Mucosa of gallbladder (tissue), 1 donor: ENCODE results near the gene IGSF5. TPM values are rescaled to one million over a fixed set of nuclear protein-coding genes. Genes with fewer than 3 reads are reported as not detected.
"Not testable (repeated sequence)": the region's sequence is repeated elsewhere in the genome, so short reads cannot be mapped to it uniquely, and the experiment has no call there.

Experiments used
- DNase-seq: peaks from one replicate; pipeline ENCODE4 v3.0.0-alpha.2; 2020; ENCODE audit warnings: low spot score
- total RNA-seq: library from RNA; stranded (reverse); gene quantifications from one replicate; pipeline ENCODE4 v1.2.1, GENCODE V29; 2021
- donor health status: DM: no; HTN: no; CAD: no.

The IGSF5 gene
- total RNA-seq, 1 donor from 2014 or later, result 0.29 TPM

DNA sequence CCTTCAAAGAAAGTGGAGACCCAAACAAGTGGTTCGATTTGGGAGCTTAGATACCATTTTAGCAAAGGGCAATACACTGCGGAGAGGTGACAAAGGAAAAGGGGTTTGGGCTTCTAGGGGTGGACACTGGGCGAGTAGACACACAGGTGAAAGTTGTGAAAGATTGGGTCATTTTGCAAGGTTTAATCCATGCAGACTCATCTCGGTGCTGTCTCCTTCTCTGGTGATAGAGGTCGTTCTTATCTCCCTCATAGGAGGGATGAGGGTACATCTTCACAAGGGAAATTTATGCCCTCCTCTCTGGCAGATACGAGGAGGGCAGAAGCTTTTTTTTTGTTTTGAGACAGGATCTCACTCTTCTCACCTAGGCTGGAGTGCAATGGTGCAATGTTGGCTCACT is 6.4 kb upstream of the IGSF5 start:
- no peak for DNase-seq

DNA sequence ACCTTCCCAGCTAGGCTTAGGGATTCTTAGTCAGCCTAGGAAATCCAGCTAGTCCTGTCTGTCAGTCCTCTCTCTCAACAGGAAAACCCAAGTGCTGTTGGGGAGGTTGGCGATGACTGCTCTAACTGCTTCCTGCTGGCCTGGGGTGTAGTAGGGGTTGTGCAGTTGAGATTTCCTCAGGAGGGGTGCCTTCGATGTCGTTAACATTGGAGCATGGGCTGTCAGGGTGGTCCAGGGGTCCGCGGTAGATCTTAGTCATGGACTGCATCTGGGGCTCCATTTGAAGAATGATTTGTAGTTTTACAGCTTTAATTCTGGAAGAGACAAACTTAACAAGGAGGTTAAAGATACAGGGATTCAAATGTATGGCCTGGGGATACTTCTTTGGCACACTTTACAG is 5.5 kb upstream of the IGSF5 start:
- DNase-seq, result not testable (repeated sequence)

DNA sequence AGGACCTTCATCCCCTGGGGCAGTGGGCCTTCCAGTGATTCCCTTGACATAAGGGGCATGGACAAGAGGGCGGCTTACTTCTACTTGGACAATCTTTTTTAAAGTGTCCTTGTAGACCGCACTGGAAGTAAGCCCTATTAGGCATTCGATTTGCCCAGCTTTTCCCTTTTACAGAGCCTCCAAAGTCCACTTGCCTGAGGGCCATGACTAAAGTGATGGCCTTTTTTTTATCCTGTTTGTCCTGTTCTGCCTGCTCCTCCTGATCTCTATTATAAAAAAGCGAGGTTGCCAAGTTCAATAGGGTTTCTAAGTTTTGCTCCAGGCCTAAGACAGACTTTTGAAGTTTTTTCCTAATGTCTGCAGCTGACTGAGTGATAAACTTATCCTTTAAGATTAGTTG is 2.4 kb upstream of the IGSF5 start:
- DNase-seq, result not testable (repeated sequence)

DNA sequence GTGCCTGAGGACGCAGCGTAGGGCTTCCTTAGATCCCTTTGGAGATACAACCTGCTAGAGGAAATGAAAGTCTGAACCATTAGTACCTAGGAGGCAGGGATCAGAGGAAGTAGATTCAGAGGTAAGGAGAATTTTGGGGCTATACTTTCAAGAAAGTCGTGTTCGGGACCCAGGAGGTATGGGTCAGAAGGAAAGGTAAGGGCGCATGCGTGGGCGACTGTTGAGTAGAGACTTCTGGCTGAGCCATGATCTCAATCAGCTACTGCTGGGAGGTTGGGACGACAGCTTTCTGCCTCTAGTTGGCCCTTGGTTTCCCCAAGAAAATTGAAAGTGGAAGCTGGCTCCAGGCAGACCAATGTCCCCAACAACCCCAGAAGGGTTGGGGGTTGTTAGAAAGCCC is 349 bp downstream of the IGSF5 start:
- DNase-seq, result not testable (repeated sequence)

DNA sequence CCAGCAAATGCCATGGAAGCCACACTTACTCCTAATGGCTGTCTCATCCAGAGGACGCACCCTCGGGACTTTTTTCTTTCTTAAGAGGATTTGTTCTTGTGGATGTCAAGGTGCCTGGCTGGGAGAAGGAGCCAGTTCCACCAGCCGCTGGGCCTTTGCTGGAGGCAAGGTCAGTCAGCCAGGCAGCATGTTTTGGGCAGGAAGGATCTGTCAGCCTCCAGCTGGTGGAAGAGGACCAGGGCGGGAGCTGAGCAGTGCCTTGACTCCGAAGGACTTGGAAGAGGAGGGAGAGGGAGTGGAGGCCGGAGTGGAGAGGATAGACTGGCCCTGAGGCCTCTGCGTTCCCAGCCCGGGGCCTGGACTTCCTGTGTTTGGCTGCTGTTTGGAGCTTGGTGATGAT is 5.7 kb downstream of the IGSF5 start:
- no peak for DNase-seq

DNA sequence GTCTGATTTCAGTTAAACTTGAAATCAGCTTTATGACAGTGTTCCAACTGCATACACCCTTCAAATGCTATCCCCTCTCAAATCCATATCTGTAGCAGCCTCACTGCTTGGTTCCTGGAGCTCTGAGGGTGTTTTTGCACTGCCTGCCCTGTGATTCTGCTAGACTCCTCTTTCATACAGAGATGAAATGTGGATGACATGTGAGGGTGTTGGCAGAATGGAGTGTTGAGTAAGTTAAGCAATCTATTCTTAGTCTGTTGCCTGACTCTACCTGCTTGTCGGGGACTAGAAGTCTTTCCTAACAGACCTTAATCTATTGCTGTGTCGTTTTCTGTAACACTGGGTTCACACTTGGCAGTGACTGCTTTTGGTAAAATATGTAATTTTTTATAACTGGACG is 9.8 kb downstream of the IGSF5 start:
- no peak for DNase-seq

DNA sequence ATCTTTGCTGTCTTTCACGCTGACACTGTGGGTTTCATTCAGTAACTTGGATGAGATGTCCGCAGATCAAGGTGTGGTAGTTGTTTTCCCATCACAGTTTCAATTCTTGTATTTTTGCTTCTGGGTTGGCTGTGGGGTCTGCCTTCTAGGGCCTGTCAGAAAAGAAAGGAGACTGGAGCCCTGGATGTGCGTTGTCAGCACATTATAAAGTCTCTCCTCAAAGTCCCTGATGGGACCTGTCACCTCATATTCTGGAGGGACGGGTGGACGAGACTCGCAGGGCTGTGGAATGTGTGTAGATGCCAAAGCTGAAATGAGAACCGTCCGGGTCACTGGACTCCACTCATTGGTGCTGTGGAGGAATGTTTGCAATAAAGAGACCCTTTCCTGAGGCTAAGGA is 11.3 kb downstream of the IGSF5 start:
- DNase-seq, result no peak

DNA sequence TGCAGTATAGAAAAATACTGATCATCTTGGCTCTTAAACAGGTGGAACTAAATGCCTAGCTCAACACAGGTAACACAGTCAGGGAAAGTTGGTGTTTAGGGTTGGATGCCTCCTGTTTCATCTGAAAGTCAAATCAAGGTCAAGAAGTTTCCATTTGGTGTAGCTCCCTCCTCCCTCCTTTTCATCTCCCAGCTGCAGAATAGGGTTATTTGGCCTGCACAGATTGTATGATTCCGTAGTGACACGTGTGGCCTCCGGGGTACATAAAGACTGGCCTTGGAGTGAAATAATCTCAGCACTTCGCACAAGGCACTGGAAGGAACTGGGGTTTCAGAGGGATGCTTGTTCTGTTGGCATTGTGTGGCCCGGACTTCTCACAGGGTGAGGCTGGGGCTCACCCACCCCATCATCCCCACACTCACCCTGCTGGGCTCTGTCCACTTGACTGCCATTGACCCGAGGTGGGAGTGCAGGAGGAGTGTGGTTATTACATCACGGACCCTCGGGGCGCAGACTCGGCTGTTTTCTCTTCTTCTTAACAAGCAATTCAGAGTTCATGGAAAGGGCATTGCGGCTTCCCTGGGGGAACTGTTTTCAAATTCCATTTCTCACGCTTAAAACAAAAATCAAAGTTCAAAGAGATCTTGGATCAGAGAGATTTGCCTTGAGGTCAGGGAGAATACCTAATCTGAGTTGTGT is 18.4 kb downstream of the IGSF5 start:
- no peak for DNase-seq

DNA sequence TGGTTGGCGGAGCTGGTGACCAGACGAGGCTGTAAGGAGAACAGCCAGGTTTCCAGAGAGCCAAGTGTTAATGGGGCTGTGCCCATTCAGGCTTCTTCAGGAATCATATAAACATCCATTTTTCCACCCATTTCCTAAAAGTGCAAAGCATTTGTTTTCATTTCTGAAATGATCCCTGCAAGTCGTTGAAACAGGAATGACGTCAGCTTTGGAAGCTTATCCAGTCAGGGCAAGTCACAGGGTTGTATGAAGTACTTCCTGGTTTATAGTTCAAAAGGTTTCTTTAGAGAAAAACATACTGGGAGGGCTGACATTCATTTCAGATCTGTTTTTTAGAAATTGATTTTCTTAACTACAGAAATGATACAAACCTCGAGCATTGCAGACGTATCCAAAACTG is 29.2 kb downstream of the IGSF5 start:
- no peak for DNase-seq

DNA sequence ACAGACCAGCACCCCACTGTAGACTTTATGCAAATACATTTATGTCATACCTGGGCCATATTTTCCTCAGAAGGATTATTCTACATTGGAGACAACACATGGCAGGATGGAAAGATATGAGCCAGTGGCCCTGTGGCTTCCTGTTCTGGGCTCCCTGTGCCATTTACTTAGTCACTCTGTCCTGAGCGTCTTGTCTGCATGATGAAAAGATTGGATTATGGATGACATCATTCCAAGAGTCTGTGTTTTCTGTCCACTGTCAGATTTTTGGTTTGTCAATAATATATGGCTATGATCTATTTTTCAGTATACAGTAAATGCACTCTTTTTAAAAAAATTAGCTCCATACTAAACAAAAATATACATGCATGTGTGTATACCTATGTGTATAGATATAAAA is 30.8 kb downstream of the IGSF5 start:
- no peak for DNase-seq

DNA sequence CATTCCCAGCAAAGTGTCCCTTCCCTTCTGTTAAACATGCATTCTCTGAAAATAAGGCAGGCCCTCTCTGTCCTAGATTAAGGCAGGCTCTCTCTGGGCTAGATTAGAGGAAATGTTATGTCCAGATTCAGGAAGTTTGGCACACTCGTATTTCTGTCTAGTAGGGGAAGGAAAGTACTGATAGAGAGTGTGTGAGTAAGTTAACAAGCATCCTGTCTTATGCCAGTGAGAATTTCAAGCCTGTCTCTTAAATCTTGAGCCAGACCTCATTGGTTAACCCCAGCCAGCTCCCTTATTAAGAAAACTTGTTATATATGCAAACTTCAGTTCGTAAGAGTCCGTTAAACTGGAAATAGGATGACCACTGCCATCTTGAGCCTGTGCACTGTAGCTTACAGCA is 31.6 kb downstream of the IGSF5 start:
- no peak for DNase-seq

DNA sequence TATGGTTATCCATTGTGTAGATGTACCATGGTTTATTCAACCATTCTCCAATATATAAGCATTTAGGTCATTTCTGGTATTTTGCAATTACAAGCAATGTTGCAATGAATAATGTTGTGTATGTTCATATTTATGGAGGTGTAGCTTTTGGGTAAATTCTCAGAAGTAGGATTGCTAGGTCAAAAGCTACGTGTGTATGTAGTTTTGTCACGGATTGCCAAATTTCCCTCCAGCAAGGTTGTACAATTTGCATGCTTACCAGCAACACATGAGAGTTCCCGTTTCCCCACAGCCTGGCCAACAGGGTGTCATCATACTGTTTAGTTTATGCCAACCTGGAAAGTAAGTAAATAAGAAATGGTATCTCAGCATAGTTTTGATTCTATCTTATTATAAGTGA is 36.3 kb downstream of the IGSF5 start:
- no peak for DNase-seq

DNA sequence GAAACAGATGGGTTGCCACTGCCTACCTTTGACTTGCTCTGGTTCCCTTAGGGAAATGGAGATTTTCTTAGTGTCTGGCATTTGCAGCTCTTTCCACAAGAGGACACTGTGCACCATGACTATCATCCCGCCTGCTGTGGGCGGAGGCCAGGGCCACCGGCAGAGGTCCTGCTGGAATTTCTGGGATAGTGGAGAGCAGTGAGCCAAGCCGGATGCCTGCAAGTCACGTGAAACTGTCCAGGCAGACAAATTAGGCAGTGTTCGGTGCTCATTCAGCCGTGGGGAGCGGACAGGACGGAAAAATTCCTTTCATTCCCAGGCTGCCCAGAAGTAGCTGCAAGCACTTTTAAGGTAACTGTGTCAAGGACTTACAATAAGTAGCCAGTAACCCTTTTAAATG is 43.4 kb downstream of the IGSF5 start:
- DNase-seq, result peak; percentile 84

DNA sequence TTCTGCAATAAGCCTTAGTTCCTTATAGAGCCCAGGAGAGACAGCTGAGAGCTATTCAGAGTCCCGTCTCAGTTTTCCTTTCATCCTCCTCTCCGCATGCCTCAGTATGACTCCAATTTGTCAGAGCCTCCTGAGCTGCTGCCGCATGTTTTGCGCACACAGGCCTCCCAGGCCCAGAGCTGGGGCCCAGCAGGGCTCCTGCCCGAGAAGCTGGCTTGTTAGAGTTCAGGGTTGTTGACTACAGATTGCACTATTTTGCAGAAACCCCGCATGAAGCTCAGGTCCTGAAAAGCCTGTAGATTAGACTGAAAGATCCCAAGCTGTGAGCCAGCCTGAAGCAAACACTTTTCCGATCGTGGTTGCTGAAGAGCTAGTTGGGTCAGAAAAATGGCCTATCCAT is 51.5 kb downstream of the IGSF5 start:
- no peak for DNase-seq

DNA sequence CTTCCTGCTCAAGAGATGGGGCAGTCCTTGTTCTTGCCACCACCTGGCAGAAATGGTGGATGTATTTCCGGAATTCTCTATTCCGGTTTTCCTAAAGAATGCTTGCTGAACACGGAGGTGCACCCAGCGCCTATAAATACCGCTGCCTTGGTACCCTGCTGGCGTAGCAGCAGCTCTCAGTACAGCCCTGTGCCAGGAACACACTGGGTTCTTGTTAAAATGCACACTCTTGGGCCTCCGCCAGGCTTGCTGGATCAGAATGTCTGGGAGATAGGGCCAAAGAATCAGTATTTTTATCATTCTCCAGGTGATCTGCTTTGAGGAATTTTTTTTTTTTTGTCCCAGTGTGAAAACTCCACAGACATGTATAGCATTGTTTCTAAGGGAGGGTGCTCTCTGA is 54.2 kb downstream of the IGSF5 start:
- no peak for DNase-seq

DNA sequence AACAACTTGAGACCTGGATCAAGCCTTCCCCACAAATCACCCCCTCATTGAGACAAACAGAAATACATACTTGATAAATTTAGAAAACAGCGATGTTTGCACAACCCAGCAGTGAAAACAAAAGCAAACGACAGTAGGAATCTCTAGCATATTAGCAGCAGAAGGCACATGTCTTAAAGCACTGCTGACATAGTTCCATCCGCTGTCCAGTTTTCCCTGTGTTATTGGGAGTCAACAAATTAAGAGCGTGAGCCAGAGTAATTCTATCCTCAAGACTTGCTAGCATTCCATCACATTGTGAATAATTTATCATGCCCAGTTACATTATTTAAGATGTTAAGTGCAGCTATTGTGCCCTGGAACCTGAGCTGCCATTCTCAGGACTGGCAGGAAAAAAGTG is 55.3 kb downstream of the IGSF5 start:
- DNase-seq, result no peak

DNA sequence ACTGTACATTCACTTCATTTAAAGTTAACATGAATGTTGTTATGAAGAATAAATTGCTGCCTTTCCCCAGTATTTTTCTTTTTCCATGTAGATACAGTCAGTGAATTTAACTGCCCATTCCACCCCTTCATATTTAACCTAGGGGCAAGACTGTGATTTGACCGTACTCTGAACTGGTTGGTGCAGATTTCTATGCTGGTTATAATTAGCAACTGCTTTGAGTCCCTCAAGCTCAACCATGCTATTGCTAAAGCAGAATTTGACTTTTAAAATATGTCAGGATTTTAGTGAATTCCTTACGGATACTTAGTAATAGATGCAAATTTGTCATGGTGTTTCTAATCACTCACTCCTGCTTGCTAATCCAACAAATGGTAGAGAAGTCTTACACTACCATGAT is 57.2 kb downstream of the IGSF5 start:
- no peak for DNase-seq

DNA sequence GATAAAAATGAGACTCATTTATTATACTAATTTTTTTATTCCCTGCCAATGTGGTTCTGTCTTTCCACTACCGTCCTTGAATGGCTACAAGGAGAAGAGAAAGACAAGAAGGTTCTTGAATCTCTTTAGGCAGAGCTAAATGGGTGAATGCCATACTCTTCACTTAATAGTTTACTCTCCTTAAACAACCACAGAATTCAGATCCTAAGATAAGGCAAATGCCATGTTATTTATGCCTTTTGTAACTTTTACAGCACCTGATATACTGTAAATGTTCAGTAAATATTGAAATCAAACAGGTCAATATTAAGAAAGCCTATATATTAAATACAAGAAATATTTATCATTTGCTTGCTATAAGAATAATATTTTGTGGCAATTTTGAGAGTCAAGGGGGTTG is 58.4 kb downstream of the IGSF5 start:
- DNase-seq, result no peak

DNA sequence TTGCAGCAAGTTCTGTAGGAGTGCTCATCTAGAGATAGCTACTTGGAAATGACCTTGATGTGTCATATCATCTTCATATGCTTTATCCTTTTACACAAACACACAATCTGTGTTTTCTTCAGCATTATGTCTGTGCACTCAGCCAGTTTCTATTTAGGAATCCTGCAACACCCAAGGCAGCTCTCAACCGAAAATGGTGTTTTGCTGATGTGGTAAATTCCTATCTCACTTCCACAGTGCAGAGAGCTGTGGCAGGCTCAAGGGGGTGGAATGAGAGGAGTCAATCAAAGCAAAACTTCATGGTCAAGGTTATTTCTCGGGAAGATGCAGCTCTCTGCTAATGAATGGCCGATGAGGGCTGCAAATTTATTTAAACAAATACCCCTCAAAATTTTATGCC is 59.3 kb downstream of the IGSF5 start:
- DNase-seq, result no peak

DNA sequence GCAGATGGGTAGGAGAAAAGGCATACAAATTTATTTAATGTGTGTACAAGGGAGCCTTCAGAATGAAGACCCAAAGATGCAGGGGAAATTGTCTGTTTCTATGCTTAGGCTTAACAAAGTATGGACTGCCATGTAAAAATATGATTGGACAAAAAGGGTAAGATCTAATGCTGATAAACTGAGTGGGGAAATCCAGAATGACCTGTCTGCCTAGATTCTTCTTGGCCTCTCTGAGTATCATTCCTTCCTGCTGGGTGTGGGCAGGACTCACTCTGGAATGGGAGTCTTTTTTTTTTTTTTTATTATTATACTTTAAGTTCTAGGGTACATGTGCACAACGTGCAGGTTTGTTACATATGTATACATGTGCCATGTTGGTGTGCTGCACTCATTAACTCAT is 61.0 kb downstream of the IGSF5 start:
- no peak for DNase-seq

DNA sequence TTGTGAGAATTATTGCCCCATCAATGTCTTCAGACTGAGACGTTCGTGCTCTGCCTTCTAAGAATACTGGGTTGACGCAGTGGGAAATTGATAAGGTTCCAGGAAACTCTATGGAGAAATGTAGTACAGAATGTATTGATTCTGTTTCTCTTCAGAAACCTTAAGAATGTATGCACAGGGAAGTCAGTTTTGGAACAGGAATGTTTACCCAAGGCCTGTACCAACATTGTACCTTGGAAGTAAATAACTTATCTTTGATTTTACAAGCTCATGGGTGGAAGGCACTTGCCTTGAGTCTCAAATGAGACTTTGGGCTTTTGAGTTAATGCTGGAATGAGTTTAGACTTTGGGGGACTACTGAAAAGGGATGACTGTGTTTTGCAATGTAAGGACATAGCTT is 62.8 kb downstream of the IGSF5 start:
- DNase-seq, result no peak

DNA sequence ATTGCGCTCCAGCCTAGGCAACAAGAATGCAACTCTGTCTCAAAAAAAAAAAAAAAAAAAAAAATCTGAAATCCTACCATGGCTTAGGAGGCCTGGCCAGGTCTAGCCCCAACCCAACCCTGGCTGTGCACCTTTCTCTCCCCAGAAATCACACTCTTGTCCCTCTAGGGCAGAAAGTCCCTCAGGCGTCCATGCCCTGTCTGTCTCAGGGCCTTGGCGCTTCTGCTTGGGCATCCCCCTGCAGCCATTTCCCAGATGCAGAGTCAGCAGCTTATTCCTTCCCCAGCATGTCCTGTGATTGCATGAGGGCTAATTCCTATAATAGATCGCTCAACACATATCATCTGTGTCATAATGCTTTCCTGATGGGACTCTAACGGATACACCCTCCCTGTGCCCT is 65.0 kb downstream of the IGSF5 start:
- no peak for DNase-seq

DNA sequence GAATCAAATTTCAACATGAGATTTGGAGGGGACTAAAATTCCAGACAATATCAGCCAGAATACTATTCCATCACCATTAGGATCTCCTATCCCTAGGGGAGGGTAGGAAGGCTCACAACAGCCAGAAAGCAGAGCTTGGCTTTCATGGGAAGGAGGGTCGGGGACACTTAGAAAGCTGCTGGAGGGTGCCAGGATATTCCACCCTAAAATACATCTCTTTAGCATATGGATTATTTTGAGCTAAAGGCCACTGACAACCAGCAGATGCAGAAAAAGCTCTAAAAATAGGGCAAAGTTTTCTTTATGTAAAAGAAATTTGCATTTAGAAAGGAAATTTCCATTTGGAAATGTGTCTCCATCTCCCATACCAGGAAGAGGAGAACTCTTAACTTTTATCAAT is 68.0 kb downstream of the IGSF5 start:
- no peak for DNase-seq

DNA sequence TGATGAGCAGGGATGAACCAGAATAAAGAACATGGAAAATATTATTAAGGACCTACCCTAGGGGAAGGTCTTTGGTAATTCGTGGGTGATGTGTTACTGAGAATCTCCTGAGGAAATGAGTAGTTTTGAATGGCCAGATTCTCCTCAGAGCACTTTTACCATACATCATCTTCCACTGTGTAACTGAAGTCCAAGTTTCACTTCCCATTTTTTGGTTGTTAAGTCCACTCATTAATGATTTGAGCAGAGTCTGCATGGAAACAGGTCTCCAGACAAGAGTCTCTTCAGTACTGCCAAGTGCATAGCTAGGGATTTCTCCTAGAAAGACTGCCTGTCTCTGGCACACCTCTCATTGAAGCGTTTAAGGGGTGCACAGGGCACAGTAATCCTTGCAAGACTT is 73.6 kb downstream of the IGSF5 start:
- no peak for DNase-seq

DNA sequence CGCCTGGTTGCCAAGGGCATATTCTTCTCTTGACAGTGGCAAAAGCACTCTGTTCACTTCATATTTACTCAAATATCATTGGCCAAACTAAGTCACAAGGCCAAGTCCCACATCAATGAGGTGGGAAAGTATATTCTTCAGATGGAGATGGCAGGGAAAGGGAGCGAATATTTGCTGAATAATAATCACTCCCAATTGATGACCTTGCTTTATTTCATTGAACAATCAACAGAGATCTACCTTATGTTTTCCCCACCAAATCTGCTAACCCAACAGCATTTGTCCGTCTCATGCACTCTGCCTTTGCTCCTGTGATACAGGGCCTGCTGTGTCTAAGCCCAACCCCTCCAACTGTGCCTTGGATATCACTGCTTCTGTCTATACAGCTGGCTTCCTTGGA is 77.1 kb downstream of the IGSF5 start:
- DNase-seq, result no peak
